SU-DHL-6 (cell line): ENCODE data around the gene PRR5.

Source experiments
- H2AFZ ChIP-seq: fragments of 200-600 bp; sonication (generic); 2 replicates; pipeline ENCODE4 v1.6.1; 2014; ENCODE audit warnings: low read depth, mild to moderate bottlenecking, moderate library complexity, mixed read lengths, antibody characterized with exemption, low read length; ENCODE audit not compliant: severe bottlenecking
- H3F3A ChIP-seq: fragments of 200-600 bp; shearing (Covaris generic); 2 replicates; pipeline ENCODE4 v1.6.0; 2016; ENCODE audit warnings: antibody characterized with exemption, mild to moderate bottlenecking; ENCODE audit not compliant: insufficient read depth
- H3K27ac ChIP-seq: fragments of 200-600 bp; sonication (generic); 2 replicates; pipeline ENCODE4 v1.5.1; 2016; ENCODE audit warnings: low read depth, mild to moderate bottlenecking, low read length, moderate library complexity, mixed read lengths
- H3K27me3 ChIP-seq: fragments of 200-600 bp; sonication (generic), shearing (Covaris generic); 2 replicates; pipeline ENCODE4 v1.6.0; 2014; ENCODE audit warnings: mild to moderate bottlenecking, low read length
- H3K36me3 ChIP-seq: fragments of 200-600 bp; sonication (generic); 2 replicates; pipeline ENCODE4 v1.6.1; 2014; ENCODE audit warnings: mild to moderate bottlenecking, low read length, mixed read lengths
- H3K4me2 ChIP-seq: fragments of 300-600, 200-600 bp; shearing (Covaris generic), sonication (generic); 2 replicates; pipeline ENCODE4 v1.6.0; 2014; ENCODE audit warnings: low read length, low read depth, mild to moderate bottlenecking; ENCODE audit not compliant: poor library complexity, severe bottlenecking
- H3K4me3 ChIP-seq: fragments of 200-600 bp; sonication (generic); 2 replicates; pipeline ENCODE4 v1.5.1; 2014; ENCODE audit warnings: antibody characterized with exemption, low read length, mild to moderate bottlenecking, mixed read lengths; ENCODE audit not compliant: insufficient read depth, poor library complexity, severe bottlenecking
- H3K79me2 ChIP-seq: fragments of 200-600 bp; sonication (generic); 2 replicates; pipeline ENCODE4 v1.6.1; 2014; ENCODE audit warnings: mild to moderate bottlenecking, low read length, moderate library complexity; ENCODE audit not compliant: insufficient read depth
- H3K9ac ChIP-seq: fragments of 200-600 bp; sonication (generic); 2 replicates; pipeline ENCODE4 v1.7.0; 2014; ENCODE audit warnings: mild to moderate bottlenecking, low read length
- H3K9me2 ChIP-seq: fragments of 200-600 bp; sonication (generic); replicated peaks from 2 replicates; pipeline ENCODE4 v1.6.1; 2014; ENCODE audit warnings: low read length; ENCODE audit not compliant: insufficient read depth
- H3K9me3 ChIP-seq: fragments of 200-600 bp; sonication (generic); 2 replicates; pipeline ENCODE4 v1.6.1; 2014; ENCODE audit warnings: low read length, mixed read lengths; ENCODE audit not compliant: insufficient read depth
- H4K20me1 ChIP-seq: fragments of 200-600 bp; sonication (generic); 2 replicates; pipeline ENCODE4 v1.6.1; 2014; ENCODE audit warnings: low read depth, mild to moderate bottlenecking, antibody characterized with exemption, low read length, moderate library complexity, mixed read lengths
- EZH2phosphoT487 ChIP-seq: fragments of 200-600 bp; sonication (generic), shearing (Covaris generic); conservative IDR thresholded peaks from 2 replicates; pipeline ENCODE4 v1.6.1; 2018; ENCODE audit warnings: mild to moderate bottlenecking, antibody characterized with exemption, low read length, moderate library complexity, mixed read lengths
- TF ChIP-seq, protein P1 (sequence below): fragments of 200-600 bp; sonication (generic); IDR thresholded peaks from one replicate; pipeline ENCODE4 v1.5.1; 2017; ENCODE audit warnings: antibody characterized with exemption, mild to moderate bottlenecking, low read length, moderate library complexity; ENCODE audit not compliant: insufficient read depth, poor library complexity, severe bottlenecking

PRR5 gene

DNA sequence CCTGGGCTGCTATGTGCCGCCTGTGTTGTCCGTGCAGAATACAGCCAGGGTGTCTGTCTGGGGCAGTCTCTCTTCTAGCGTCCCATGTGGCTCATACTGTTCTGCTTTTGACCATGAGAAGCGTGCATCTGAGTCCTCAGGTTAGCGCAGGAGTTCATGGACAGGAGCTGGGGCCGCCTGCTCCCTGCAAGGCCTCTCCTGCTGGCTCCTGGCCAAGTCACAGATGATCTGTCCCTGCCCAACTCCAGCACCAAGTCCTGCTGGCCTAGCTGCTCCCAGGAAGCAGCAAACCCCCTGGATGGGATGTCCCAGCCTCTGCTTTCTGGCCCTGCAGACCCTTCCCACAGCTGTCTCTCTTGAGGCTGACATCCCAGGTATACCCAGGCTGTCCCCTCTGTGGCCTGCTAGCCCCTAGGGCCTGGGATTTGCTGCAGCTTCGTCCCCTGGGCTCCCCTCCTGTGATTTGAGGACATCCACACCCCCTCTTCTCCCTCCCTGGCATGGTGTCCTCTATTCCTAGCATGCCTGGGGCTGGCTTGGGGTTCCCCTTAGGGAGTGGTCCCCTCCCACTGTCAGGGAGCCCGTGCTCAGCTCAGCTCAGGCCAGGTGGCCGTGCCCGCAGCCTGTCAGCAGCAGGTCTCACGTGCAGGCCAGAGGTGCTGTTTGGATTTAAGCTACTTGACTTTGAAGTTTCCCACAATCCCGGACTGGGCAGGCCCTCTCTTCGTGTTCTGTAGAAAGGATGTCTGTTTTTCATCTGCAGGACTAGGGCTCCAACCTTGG, 17.8 kb downstream of the PRR5 start:
- Histone ChIP-seq H4K20me1 (no peaks in the 10 kb centered on the region), H3F3A (no peaks in the 10 kb centered on the region), H2AFZ (no peak overlapping the region), H3K27ac (no peak overlapping the region), H3K4me2 (no peak overlapping the region), H3K79me2 (no peaks in the 10 kb centered on the region), H3K36me3 (no peaks in the 10 kb centered on the region), H3K27me3 (no peaks in the 10 kb centered on the region), H3K9me3 (no peaks in the 10 kb centered on the region), H3K9me2 (no peaks in the 10 kb centered on the region), H3K4me3 (no peak overlapping the region), H3K9ac (no peak overlapping the region)
- no peak for TF ChIP-seq EZH2phosphoT487
- TF ChIP-seq, protein P1, sequence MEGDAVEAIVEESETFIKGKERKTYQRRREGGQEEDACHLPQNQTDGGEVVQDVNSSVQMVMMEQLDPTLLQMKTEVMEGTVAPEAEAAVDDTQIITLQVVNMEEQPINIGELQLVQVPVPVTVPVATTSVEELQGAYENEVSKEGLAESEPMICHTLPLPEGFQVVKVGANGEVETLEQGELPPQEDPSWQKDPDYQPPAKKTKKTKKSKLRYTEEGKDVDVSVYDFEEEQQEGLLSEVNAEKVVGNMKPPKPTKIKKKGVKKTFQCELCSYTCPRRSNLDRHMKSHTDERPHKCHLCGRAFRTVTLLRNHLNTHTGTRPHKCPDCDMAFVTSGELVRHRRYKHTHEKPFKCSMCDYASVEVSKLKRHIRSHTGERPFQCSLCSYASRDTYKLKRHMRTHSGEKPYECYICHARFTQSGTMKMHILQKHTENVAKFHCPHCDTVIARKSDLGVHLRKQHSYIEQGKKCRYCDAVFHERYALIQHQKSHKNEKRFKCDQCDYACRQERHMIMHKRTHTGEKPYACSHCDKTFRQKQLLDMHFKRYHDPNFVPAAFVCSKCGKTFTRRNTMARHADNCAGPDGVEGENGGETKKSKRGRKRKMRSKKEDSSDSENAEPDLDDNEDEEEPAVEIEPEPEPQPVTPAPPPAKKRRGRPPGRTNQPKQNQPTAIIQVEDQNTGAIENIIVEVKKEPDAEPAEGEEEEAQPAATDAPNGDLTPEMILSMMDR = no peak

DNA sequence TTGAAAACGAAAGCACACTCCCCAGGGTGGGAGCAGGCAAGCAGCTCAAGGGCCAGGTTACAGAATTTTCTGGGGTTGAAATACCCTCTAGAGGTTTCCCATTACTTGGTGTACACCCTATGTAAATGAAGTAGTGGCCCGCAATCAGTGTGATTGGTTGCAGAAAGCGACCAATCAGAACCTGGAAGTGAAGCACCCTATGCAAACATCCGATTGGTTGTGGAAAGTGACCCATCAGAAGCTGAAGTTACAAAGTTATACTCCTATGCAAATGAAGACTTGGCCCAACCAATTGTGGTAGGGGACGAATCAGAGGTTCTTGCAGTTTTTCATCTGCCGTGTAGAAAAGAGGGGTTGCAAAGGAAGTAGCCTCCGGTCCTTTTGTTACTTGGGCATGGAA, 19.2 kb downstream of the PRR5 start:
- TF ChIP-seq, protein P1 = no peak
- no peak for TF ChIP-seq EZH2phosphoT487
- Histone ChIP-seq H3K36me3 (no peaks in the 10 kb centered on the region), H3K4me3 (no peak overlapping the region), H3K4me2 (no peak overlapping the region), H2AFZ (no peak overlapping the region), H3K79me2 (no peaks in the 10 kb centered on the region), H3K27me3 (no peaks in the 10 kb centered on the region), H3F3A (no peaks in the 10 kb centered on the region), H3K9me2 (no peaks in the 10 kb centered on the region), H4K20me1 (no peaks in the 10 kb centered on the region), H3K27ac (no peak overlapping the region), H3K9me3 (no peaks in the 10 kb centered on the region), H3K9ac (no peak overlapping the region)

DNA sequence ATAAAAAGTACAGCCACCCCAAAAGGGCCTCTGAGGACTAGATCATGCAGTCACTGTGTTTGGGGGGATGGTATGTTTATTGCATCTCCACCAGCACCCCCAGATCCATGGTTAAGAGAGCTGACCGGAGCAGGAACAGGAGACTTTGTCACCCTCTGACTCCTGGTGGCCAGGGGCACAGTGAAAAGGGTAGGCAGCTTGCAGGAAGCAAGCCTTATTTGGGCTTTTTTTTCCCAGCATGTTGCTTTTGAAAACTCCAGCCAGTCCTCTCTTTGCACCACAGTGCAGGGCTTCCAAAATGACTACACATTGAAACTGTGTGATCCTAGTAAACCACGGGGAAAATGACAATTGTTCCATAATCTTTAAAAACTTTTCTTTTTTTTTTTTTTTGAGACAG, 20.6 kb downstream of the PRR5 start:
- no peaks in the 10 kb centered on the region for H3F3A ChIP-seq
- H3K9me3 ChIP-seq = no peaks in the 10 kb centered on the region
- TF ChIP-seq EZH2phosphoT487 = no peak
- TF ChIP-seq, protein P1 = no peak
- no peak overlapping the region for H2AFZ ChIP-seq
- no peak overlapping the region for H3K4me3 ChIP-seq
- H3K36me3 ChIP-seq = no peaks in the 10 kb centered on the region
- H3K9me2 ChIP-seq = no peaks in the 10 kb centered on the region
- H3K79me2 ChIP-seq = no peaks in the 10 kb centered on the region
- no peaks in the 10 kb centered on the region for H3K27me3 ChIP-seq
- no peak overlapping the region for H3K27ac ChIP-seq
- H4K20me1 ChIP-seq = no peaks in the 10 kb centered on the region
- H3K9ac ChIP-seq = no peak overlapping the region
- H3K4me2 ChIP-seq = no peak overlapping the region
